OCI-LY3 (cell line): Measurements from ENCODE around the gene HCN3.
"Not testable (repeated sequence)": the region's sequence is repeated elsewhere in the genome, so short reads cannot be mapped to it uniquely, and the experiment has no call there.

Experiments used
- H2AFZ ChIP-seq: fragments of 200-600, 300-600 bp; shearing (Covaris generic); 2 replicates; pipeline ENCODE4 v1.6.0; 2014; ENCODE audit warnings: antibody characterized with exemption, low read depth, low read length
- H3K27ac ChIP-seq: fragments of 200-600, 300-600 bp; sonication (generic); 2 replicates; pipeline ENCODE4 v1.5.1; 2014; ENCODE audit warnings: mild to moderate bottlenecking, low read length, moderate library complexity, mixed read lengths
- H3K27me3 ChIP-seq: fragments of 200-600, 300-600 bp; sonication (generic); 2 replicates; pipeline ENCODE4 v1.6.1; 2014; ENCODE audit warnings: low read depth, low read length, mixed read lengths
- H3K36me3 ChIP-seq: fragments of 200-600, 300-600 bp; sonication (generic); replicated peaks from 2 replicates; pipeline ENCODE3; 2014; ENCODE audit warnings: low read depth, low read length, mixed read lengths
- H3K4me1 ChIP-seq: fragments of 300-600, 200-600 bp; sonication (generic); 2 replicates; pipeline ENCODE4 v1.6.1; 2014; ENCODE audit warnings: low read length, mixed read lengths
- H3K4me2 ChIP-seq: fragments of 200-600, 300-600 bp; sonication (generic); 2 replicates; pipeline ENCODE4 v1.6.1; 2014; ENCODE audit warnings: low read length, mixed read lengths
- H3K4me3 ChIP-seq: fragments of 300-600, 200-600 bp; sonication (generic); 2 replicates; pipeline ENCODE4 v1.5.1; 2014; ENCODE audit warnings: antibody characterized with exemption, mild to moderate bottlenecking, low read length, moderate library complexity
- H3K79me2 ChIP-seq: fragments of 300-600, 200-600 bp; shearing (Covaris generic); 2 replicates; pipeline ENCODE4 v1.6.1; 2014; ENCODE audit warnings: mild to moderate bottlenecking, low read length, mixed read lengths
- H3K9ac ChIP-seq: fragments of 300-600, 200-600 bp; shearing (Covaris generic); 2 replicates; pipeline ENCODE4 v1.6.0; 2014; ENCODE audit warnings: mild to moderate bottlenecking, low read length, moderate library complexity
- H3K9me3 ChIP-seq: fragments of 200-600, 300-600 bp; shearing (Covaris generic); 2 replicates; pipeline ENCODE4 v1.6.1; 2014; ENCODE audit warnings: low read length, mixed read lengths; ENCODE audit not compliant: insufficient read depth
- H4K20me1 ChIP-seq: fragments of 200-600, 300-600 bp; sonication (generic); 2 replicates; pipeline ENCODE4 v1.6.1; 2016; ENCODE audit warnings: low read length, mixed read lengths; ENCODE audit not compliant: insufficient read depth
- EZH2phosphoT487 ChIP-seq: fragments of 200-600 bp; shearing (Covaris generic); IDR thresholded peaks from 2 replicates; pipeline ENCODE4 v1.6.1; 2018; ENCODE audit warnings: antibody characterized with exemption, mixed run types, low read depth
- TF ChIP-seq, protein P1 (sequence below): fragments of 200-600, 300-600 bp; sonication (generic); IDR thresholded peaks from 2 replicates; pipeline ENCODE4 v1.5.1; 2014; ENCODE audit warnings: antibody characterized with exemption, low read length, low read depth

Gene HCN3

GRCh38 chr1:155277070-155277901, at the start of gene HCN3:
Gene HCN3, plus strand, starts transcription at chr1:155277463. Its CDS starts 128 bp downstream, at chr1:155277591.
- Histone ChIP-seq H3K27ac (peak within 1 kb of the TSS; percentile 13), H2AFZ (peak within 1 kb of the TSS; percentile 31; the same call in 1 of the 2 replicates), H3K79me2 (peaks cover 15% of the 10 kb centered on the region), H3K27me3 (no peaks in the 10 kb centered on the region), H3K4me3 (peak within 1 kb of the TSS; percentile 81), H3K4me1 (peaks cover 23% of the 10 kb centered on the region), H4K20me1 (peaks cover 5% of the 10 kb centered on the region; the same call in 1 of the 2 replicates), H3K36me3 (peaks cover 3% of the 10 kb centered on the region), H3K9ac (peak within 1 kb of the TSS; percentile 72), H3K4me2 (peak within 1 kb of the TSS; percentile 88), H3K9me3 (no peaks in the 10 kb centered on the region)
- TF ChIP-seq, protein P1, sequence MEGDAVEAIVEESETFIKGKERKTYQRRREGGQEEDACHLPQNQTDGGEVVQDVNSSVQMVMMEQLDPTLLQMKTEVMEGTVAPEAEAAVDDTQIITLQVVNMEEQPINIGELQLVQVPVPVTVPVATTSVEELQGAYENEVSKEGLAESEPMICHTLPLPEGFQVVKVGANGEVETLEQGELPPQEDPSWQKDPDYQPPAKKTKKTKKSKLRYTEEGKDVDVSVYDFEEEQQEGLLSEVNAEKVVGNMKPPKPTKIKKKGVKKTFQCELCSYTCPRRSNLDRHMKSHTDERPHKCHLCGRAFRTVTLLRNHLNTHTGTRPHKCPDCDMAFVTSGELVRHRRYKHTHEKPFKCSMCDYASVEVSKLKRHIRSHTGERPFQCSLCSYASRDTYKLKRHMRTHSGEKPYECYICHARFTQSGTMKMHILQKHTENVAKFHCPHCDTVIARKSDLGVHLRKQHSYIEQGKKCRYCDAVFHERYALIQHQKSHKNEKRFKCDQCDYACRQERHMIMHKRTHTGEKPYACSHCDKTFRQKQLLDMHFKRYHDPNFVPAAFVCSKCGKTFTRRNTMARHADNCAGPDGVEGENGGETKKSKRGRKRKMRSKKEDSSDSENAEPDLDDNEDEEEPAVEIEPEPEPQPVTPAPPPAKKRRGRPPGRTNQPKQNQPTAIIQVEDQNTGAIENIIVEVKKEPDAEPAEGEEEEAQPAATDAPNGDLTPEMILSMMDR, result peak; percentile 80
- TF ChIP-seq EZH2phosphoT487, result no peak

DNA sequence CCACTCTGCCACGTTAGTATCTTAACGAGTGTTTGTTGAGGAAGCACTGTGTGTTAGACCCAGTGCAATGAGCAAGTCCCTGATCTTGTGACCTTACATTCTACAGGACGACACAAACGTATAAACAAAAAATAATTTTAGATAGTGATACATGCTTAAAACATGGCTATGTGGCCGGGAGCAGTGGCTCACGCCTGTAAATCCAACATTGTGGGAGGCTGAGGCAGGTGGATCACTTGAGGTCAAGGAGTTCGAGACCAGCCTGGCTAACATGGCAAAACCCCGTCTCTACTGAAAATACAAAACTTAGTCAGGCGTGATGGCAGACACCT, 49.2 kb upstream of the HCN3 start:
- Histone ChIP-seq H3K27ac (peak overlapping the region; percentile 68), H3K27me3 (no peaks in the 10 kb centered on the region), H3K9ac (peak overlapping the region; percentile 86), H3K36me3 (peaks cover 6% of the 10 kb centered on the region), H2AFZ (peak overlapping the region; percentile 52), H3K9me3 (no peaks in the 10 kb centered on the region), H3K79me2 (peaks cover 19% of the 10 kb centered on the region), H3K4me2 (peak overlapping the region; percentile 94), H3K4me1 (peaks cover 16% of the 10 kb centered on the region), H4K20me1 (no peaks in the 10 kb centered on the region), H3K4me3 (peak overlapping the region; percentile 78)
- TF ChIP-seq, protein P1, result no peak
- TF ChIP-seq EZH2phosphoT487, result no peak

DNA sequence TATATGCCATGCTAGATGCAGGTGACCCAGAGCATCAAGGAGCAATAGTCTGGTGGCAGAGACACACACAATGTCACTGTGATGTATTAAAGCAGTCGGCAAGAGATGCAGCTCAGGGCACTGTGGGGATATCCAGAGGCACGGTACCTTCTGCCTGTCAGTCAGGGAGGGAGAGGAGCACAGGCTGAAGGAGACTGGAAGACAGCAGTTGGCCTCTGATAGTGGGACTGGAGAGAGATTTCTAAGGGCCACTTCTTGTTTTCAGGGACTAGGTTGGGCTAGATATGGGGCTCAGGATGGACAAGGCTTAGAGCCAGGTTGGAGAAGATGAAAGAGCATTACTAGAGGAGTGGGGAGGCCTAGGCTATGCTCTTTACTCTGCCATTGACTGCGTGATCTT, 46.0 kb upstream of the HCN3 start:
- H2AFZ ChIP-seq, H3K79me2 ChIP-seq, H3K4me3 ChIP-seq, H3K9me3 ChIP-seq, H3K36me3 ChIP-seq, H3K9ac ChIP-seq, H3K4me1 ChIP-seq, H3K27ac ChIP-seq, H3K4me2 ChIP-seq, H4K20me1 ChIP-seq, H3K27me3 ChIP-seq: not testable (repeated sequence)

DNA sequence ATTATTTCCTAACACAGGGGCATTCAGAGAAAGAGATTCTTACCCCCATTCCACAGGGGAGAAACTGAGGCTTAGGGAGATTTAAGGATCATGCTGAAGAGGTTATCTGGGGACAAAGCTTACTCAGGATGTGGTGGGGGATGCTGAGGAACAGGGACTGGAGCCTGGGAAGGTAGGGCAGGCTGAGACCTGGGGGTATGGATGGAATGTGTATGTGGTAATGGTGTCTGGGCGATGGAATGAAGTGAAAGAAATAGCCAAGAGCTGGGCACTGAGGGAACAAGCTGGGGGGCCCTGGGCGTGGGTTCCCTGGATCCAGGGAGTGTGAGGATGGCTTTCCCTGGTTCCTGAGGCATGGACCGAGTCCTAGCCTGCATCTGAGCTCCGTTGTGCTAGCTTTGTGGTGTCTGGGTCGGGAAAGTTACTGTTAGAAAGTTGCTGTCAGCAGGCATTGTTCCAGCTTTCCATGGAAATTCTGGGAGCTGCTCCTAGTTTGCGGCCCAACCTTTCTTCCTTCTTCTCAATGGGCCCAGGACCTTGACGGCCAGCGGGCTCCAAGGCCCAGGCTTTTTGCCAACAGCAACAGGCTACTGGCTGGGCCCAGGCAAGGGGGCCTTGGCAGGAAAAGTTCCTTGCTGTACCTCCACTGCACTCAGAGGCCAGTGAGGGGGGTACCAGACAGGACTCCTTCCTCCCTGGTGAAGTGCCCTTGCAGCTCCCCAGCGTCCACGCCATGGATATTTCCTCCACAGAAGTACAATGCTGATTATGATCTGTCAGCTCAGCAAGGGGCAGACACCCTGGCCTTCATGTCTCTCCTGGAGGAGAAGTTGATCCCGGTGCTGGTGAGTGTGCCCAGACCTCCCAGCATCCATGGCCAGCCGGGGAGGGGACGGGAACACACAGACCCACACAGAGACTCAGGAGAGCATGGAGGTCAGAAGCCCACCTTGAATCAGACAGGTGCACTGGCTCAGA, 45.0 kb upstream of the HCN3 start:
- not testable (repeated sequence) for H3K4me1 ChIP-seq, H4K20me1 ChIP-seq, H2AFZ ChIP-seq, H3K4me3 ChIP-seq, H3K27ac ChIP-seq, H3K9me3 ChIP-seq, H3K27me3 ChIP-seq, H3K4me2 ChIP-seq, H3K9ac ChIP-seq, H3K79me2 ChIP-seq, H3K36me3 ChIP-seq

DNA sequence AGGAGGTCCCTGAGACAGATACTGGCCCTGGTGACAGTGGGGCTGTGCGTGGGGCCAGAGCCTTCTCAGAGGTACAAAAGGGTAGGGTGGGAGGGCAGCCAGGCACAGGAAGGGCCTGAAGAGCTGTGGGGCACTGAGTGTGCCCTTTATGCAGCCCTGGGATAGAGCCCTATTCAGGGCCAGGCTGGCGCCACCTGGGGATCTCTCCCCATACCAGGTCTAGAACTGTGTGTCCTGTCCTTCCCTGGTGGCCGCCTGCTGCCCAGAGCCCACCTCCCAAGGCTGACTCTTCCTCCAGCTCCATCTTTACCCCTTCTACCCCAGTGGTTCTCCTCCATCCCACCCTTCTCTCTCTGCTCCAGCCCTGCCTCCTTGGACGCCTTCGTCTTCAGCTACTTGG, 43.8 kb upstream of the HCN3 start:
- H3K27ac ChIP-seq, H3K4me2 ChIP-seq, H3K79me2 ChIP-seq, H3K4me1 ChIP-seq, H2AFZ ChIP-seq, H3K4me3 ChIP-seq, H3K9me3 ChIP-seq, H3K9ac ChIP-seq, H3K27me3 ChIP-seq, H3K36me3 ChIP-seq, H4K20me1 ChIP-seq: not testable (repeated sequence)

GRCh38 chr1:155235375-155235774, 41.9 kb upstream of the HCN3 start:
- not testable (repeated sequence) for H3K4me2 ChIP-seq, H3K27ac ChIP-seq, H3K27me3 ChIP-seq, H3K9me3 ChIP-seq, H3K4me1 ChIP-seq, H3K9ac ChIP-seq, H3K4me3 ChIP-seq, H3K36me3 ChIP-seq, H4K20me1 ChIP-seq, H3K79me2 ChIP-seq, H2AFZ ChIP-seq
